Measurements from ENCODE around the gene UBXN10.
A peak's percentile ranks its signal among the peaks of the same experiment; 100 is the strongest.

UBXN10 gene, protein sequence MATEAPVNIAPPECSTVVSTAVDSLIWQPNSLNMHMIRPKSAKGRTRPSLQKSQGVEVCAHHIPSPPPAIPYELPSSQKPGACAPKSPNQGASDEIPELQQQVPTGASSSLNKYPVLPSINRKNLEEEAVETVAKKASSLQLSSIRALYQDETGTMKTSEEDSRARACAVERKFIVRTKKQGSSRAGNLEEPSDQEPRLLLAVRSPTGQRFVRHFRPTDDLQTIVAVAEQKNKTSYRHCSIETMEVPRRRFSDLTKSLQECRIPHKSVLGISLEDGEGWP

DNA sequence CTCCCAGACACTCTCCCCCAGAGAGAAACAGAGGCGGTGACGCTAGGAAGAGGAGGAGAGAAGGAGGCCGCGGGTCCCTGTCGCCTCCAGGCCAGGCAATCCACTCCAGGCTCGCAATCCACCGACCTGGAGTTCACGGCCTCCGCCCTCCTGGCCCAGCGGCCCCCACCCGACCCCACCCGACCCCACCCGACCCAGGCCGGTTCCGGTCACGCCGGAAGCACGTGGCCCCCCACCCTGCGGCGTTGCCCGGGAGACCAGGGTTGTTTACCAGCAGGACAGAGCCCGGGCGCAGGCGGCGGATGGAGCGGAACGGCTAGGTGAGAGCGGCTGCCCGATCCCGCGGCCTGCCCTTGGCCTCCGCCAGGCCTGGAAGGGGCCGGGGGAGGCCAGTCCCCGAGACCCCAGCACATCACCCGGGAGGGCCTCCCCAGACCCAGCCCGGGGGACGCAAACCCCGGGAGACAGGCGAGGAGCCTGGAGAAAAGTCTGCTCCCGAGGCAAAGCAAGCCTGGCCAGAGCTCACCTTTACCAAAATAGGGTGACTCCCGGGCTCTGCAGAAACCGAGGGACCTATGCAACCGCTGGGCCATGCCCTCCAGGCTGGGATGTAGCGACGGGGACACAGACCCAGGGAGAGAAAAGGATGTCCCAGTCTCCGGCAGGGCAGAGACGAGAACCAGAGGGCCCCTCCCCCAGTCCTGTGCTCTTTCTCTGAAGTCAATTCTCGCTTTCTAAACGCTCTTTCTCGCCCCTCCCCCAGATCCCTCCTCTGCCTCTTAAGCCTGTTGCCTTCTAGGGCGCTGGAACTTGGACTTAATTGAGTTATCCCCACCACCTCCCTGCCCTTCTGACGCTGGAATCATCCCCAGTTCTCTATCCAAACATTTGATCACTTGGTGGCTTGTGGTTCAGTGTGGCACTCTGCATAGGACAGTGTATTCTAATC is at the start of gene UBXN10, which contains the start of gene PLA2G2C:
Gene UBXN10 (plus strand): TSS at position 263 of the 949 bp plus-strand sequence. CDS start 4,466 bp downstream, outside the sequence.
Gene PLA2G2C (minus strand): TSS at position 685 of the 949 bp plus-strand sequence. CDS start 9,155 bp downstream, outside the sequence.
- DNase-seq: no peak

DNA sequence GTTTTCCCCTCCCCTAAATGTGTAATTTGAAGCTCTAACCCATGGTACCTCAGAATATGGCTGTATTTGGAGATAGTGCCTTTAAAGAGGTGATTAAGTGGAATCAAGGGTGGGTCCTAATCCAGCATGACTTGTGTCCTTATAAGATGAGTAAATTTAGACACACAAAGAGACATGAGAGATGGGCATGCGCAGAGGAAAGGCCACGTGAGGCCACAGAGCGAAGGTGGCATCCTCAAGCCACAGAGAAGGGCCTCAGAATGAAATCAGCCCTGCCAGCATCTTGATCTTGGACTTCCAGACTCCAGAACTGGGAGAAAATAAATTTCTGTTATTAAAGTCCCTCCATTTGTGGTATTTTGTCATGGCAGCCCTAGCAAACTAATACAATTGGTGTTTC is 49.6 kb upstream of the UBXN10 start:
- DNase-seq: no peak

DNA sequence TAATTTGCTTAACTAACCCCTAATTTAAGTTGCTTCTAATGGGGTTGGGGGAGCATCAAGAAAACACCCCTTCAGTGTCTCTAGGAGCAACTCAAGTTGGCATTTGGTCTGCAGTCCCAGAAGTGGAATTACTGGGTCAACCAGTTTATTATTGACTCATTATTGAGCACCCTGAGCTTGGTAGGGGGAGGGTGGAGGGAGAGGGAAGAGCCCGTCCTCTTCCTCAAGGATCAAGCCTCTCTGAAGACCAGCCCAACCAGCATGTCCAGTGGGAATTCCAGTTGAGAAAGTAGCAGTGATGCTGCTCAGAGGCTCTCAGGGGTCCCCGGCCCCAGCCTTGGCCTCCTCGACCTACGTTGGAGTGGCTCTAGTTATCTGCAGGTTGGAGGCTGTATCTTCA is 48.8 kb upstream of the UBXN10 start:
- no peak for DNase-seq

DNA sequence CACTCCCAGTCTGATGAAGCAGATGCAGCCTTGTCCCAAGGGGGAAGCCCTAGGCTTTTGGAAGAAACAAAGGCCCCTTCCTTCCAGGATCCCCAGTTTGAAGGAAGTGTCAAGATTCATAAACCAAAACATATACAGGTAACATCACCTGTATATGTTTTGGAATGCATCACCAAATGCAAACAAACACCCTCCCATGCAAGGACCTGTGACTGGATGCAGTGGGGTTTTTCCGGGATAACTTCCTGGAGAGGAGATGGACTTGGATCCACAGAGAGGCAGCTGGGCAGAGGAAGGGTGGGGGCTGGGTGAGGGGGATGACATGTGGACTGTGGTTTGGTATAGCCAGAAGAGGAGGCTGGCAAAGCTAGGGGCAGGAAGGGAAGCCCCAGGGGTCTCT is 48.3 kb upstream of the UBXN10 start:
- DNase-seq: no peak

DNA sequence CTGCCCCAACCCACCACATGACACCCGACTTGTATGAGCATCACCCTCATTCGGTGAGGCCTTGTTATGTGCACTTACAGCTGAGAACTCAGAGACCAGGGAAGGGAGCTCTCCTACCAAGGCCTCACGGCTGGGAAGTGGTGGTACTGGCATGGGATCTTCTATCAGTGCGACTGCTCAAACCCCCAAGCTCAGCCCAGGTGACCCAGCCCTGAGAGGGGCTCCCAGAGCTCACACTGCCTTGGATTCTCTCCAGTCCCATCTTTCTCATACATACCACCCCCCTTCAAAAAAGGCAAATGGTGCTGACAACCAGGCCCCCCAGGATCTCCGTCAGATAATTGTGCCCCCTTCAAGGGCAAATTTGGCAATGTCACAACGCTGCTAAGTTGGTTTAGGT is 47.5 kb upstream of the UBXN10 start:
- no peak for DNase-seq

DNA sequence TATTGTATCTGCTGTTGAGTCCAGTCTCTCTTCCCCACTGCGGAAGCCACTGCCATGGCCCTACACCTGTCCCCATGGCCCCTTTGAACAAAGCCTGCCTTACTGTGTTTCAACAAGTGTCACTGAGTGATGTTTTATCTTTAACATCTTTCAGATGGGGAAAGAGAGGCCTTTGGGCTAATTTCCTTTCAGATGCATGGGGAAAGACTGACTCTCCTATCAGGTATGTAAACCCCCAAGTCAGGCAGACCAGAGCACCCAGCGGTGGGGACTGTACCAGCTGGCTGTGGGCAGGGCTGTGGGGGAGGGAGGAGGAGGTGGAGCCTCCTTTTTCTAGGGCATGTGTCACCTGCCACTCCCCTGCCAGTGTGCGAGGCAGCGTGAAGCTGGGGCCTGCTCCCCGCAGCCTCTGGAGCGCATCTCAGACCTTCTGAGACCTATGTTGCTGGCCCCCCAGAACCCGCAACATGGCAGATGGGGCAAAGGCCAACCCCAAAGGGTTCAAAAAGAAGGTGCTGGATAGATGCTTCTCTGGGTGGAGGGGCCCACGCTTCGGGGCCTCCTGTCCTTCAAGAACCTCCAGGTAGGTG is 46.8 kb upstream of the UBXN10 start, which contains the start of gene PLA2G2F:
Gene PLA2G2F (plus strand): TSS at position 363 of the 590 bp plus-strand sequence. CDS start 105 bp downstream, at position 468.
- DNase-seq: no peak

DNA sequence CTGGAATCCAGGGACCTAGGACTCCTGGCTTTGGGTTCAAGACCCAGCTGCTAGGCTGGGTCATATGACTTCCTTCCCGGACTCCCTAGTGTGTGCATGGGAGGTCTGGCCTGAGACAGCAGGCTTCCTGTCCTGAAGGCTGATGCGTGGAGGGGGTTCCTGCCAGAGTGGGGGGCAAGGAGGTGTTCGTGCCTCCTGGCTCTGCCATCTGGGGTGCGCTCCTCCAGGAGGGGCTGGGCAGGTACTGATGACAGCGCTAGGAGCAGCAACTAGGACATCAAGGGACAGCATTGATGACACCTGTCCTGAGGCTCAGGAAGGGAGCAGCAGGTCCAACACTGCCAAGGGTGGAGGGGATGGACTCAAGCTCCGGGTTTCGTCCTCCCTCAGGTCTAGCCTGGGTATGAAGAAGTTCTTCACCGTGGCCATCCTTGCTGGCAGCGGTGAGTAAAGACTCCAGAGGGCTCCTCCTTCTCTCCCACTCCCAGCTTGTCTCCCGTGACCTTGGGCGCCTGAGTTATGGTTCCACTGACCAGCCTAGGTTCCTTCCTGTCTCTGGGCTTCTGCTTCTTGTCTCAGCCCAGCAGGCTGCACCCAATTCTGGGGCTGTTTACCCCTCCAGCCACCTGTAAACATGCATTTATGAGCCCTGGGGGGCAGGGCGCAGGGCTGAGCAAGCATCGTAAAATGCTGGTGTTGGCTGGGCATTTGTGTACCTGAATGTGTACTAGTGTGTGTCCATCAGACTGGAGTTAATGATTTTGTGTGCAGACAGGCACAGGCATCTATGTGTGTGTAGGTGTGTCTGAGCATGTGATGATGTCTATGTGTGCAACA is 45.9 kb upstream of the UBXN10 start:
- no peak for DNase-seq

DNA sequence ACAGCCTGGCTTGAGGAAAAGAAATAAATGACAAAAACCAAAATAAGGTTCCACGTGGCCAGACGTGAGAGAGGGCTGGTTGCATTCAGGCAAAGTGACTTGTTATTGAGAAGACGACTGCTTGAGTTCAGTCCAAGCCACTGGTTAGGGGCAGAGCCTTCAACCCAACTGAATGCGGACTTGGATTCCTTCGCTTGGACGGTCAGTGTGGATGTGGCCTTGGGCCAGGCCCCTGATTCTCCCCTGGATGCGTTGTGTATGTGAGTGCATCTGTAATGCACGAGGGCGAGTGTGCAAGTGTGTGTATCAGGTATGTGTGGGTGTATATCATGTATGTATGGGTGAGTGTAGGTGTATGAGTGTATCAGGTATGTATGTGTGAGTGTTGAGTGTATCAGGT is 44.9 kb upstream of the UBXN10 start:
- DNase-seq: no peak

DNA sequence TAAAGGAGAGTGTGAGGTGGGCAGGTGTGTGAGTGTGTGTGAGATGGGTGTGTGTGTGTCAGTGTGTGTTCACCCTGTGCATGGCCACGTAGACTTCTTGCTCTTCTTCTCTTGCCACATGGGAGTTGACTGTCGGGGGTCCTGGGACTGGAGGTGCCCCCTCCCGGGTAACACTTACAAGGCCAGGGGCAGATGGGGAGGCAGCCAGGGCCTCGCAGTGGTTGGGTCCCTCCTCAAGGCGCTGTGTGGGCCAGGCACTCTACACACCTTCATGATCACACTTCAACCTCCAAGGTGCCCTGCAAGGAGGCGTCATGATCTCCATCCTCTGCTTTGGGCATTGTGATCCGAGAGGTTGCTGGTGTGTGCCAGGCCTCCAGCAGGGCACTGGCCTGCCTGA is 44.4 kb upstream of the UBXN10 start:
- no peak for DNase-seq

DNA sequence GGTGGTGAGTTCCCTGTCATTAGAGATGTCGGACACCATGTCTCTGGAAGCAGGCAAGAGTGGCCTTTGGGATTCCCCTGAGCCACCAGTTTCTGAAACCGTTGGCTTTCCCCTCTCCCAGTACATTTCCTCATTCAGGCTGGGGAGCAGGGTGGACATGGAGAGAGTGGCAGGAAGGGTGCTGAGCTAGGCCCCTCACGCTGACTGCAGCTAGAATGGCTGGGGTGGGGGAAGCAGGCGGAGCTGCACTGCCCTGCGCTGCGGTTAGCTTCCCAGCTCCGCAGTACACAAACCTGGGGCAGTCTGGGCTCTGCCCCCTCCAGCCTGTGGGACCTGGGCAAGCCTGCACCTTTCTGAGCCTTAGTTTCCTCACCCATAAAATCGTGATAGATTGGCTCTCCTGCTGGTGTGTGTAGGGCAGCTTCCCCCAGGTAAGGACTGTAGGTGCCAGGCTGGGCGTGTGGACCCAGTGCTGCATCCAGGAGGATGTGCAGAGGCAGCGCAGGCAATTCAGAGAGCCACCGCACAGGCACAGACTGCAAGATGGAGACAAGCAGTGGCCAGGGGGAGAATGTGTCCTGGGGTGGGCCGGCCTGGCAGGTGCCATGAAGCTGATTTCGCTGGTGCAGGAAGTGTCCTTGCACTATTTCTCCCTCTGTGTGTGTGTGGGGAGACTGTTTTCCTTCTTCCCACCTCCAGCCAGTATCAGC is 43.7 kb upstream of the UBXN10 start:
- DNase-seq: no peak

DNA sequence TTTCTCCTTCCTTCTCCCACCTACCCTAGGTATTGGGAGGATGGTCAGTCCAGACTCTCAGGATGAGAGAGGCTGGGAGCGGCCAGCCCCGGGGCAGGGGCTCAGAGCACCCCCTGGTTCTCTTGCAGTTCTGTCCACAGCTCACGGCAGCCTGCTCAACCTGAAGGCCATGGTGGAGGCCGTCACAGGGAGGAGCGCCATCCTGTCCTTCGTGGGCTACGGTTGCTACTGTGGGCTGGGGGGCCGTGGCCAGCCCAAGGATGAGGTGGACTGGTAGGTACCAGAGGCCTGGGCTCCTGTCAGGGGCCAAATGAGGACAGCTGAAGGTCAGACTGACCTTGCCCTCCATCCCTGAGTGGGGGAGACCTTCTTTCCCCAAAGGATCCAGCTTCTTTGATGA is 42.6 kb upstream of the UBXN10 start:
- DNase-seq: no peak

DNA sequence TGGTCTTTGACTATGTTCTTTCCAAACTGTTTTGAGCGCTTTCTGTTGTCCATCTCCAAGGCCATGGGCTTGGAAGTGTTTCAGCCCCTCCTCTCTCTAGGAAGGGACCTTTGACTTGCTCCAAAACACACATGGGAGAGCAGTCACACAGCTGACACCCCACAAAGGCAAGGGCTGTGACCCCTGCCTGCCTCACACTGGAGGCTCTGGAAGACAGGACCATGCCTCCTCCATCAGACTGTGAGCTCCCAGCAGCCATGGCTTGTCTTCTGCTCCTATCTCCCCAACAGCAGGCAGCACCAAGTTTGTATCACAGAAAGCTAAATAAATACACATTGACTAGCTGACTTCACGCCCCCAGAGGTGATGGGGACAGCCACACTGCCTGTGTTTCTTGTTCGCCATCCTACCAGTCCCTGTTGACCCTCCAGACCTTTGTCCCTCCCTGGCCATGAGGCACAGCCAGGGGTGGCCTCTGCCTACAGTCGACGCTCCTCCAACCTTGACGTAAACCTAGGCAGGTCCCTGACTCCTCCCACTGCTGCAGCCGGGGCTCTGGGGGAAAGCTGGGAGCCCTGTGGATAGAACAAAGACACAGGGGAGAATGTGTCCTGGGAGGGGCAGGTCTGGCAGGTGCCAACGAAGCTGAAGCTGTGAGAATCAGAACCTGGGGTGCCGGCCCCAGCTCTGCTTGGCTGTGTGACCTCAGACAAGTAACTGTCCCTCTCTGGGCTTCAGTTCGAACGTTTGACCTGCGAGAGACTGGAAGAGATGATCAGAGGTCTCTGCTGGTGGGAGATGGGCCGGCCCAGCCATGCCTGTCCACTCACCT is 41.9 kb upstream of the UBXN10 start:
- DNase-seq: no peak

DNA sequence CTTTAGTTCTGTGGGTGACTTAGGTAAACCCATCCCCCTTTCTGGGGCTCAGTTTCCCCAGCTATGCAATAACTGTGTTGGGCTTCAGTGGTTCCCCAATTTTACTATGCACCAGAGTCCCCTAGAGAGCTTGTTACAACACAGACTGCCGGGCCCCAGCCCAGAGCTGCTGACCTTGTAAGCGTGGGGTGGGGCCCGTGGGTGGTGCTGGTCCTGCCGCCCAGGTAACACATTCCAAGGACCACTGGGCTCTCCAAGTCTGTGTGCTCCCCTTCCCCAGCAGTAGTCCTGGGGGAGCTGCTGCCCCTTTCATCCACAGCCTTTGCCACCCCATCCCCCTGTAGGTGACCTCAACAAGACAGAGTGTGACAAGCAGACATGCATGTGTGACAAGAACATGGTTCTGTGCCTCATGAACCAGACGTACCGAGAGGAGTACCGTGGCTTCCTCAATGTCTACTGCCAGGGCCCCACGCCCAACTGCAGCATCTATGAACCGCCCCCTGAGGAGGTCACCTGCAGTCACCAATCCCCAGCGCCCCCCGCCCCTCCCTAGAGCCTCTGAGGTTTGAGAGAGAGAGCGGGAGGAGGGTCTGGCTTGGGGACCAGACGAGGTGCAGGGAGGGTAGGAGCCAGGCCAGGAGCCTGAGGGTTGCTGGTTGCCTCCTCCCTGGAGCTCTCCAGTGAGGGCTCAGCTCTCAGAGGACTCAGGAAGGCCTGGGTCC is 37.9 kb upstream of the UBXN10 start:
- no peak for DNase-seq

DNA sequence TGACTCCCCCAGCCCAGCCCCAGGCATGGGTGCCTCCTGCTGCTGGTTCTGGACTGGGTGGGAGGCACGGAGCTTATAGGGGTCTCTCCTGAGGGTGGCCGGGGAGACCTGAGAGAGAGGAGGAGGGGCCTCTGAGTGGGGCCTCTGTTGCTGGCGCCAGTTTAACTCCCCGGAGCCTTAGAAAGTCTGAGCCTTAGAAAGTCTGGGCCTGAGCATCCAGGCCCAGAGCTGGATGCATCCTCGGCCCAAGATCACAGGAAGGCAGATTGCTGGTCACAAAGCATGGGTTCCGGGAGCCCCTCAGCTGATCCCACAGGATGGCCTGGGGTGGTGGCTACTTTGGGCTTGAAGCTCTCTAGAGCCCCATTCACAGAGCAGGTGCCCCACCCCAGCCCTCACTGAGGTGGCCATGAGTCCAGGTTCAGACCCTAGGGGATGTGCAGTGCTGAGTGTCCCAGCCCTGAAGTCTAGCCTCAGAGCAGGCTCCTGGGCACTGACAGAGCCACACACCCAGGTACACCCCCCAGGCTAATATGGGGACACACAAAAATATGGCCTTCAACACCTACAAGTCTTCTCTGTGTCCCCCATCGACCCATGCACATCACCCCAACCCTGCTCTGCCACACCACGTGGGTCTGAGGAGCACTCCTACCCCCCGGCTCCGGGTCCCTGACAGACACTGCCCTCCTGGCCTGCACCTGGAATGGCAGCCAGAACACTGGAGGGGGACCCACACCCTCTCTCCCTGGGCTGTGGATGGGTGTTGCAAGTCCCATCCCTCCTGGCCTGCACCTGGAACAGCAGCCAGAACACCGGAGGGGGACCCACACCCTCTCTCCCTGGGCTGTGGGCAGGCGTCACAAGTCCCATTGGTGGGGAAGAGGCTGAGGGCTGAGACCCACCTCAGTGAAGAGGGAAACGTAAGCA is 37.1 kb upstream of the UBXN10 start:
- DNase-seq: no peak

DNA sequence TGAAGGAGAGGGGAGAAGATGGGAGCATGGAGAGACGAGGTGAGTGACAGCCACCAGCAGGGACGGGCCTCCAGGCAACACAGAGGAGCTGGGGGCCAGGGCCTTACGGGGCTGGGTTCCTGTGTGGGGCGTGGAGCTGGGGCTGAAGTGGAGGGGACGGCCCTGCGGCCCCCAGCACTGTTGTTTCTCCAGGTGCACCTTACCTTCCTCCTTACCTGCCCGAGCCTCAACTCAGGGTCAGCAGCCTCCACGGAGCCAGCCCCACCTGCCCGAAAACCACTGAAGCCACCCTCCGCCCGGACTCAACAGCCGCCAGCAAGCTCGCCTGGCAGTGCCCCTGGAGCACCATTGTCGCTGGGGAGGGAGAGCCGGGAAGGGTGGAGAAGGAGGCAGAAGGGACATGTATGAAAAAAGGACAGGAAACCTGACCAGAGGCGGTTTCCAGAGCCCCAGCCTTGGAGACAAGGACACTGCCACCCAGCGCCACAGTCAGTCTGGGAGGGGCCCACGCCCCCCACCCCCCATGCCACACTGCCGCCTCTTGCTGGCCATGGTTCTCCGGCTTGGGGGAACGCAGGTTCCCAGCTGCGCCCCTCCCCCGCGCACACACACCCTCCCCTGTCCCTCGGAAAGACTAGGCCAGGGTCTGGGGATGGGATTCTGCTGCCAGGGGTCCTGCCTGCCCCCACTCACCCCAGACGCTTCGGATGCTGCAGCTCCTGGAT is 36.1 kb upstream of the UBXN10 start:
- DNase-seq: no peak

DNA sequence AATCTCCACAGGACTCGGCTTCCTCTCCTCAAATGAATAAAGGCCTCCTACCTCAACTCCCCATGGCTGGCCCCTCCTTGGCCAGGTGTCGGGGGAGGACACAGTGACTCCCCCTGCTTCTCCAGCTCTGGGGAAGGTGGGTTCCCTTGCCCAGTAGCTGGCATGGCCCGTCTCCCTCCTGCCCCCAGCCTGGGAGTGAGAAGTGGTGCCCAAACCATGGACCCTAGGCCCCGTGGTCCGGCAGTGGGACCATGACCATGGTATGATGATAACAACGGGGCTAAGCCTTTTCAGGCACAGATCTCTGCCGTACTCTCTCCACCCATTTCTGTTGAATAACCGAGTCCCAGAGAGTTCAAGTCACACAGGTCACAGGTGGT is 35.6 kb upstream of the UBXN10 start:
- DNase-seq: no peak

DNA sequence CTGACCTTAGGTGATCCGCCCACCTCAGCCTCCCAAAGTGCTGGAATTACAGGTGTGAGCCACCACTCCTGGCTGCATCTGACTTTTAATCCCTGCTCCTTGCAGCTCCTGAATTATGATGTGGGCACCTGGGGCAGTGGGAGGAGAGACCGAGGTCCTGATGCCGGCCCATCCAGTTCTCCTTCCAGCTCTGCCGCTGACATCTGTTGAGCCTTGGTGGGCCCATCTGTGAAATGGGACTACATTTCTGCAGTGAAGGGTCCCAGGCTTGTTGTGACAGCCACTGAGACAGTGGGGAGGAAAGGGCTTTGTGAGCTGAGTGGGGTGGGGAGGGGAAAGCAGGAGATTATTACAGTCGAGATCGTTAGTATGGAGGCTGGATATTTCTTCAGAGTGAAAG is 34.9 kb upstream of the UBXN10 start:
- no peak for DNase-seq

DNA sequence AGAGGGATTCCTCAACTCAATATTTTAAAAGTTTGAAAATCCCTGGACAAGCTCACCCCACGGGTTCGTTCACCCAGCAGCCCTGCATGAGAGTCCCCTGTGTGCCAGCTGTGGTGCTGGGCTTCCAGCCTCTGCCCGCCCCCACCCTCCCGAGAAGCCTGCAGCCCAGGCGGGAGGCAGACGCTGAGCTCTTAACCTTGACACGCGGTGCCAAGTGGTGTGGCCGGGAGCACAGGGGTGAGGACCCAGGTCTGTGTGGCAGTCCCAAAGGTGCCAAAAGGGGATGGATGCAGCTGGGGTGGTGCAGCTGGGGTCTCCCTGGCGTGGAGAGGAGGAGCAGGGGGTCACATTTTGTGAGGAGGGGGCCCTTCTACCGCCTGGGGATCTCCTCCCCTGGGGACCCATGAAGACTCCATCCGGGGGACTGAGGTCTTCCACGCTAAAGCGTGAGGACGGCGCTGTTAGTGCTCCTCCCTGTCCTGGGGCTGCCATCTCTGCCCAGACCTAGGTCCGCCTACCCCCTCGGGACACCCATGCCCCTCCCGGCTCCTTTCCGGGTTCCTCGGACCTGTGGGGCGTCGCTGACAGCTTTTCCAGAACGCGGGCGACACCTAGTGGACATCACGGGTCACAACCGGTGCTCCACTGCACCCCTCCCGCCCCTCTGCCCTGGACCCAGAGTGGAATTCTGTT is 33.8 kb upstream of the UBXN10 start:
- peak; percentile 48 for DNase-seq

Data from GDM1 (cell line).